GM13976 (cell line): ENCODE measurements around the gene HNRNPA3.

Experiments used
- DNase-seq: peaks from one replicate; pipeline ENCODE4 v3.0.0; 2012; ENCODE audit warnings: low spot score
- CTCF ChIP-seq: IDR thresholded peaks from 2 replicates; pipeline ENCODE4 v1.5.1; 2012; ENCODE audit warnings: borderline replicate concordance, mild to moderate bottlenecking; ENCODE audit not compliant: insufficient read depth; ENCODE audit errors: extremely low read depth, missing control alignments, control extremely low read depth
- in situ Hi-C: fragments of 300-500 bp; cut with MboI; formaldehyde crosslinking; loops from one replicate; pipeline ENCODE4 v1.12.0; 2022; ENCODE audit warnings: low sequenced_read_pairs, mixed read lengths, inconsistent platforms; ENCODE audit not compliant: unreplicated experiment

The HNRNPA3 gene

GRCh38 chr2:177247693-177248262, 35.2 kb downstream of the HNRNPA3 start:
- in situ Hi-C loops: no loop called here

GRCh38 chr2:177249038-177249437, 36.4 kb downstream of the HNRNPA3 start:
- in situ Hi-C loops: no loop called here
- DNase-seq: no peak
- no peak for TF ChIP-seq CTCF

More at GRCh38 chr2:177247693-177248262, 35.2 kb downstream of the HNRNPA3 start:
- DNase-seq: no peak
- no peak for TF ChIP-seq CTCF

DNA sequence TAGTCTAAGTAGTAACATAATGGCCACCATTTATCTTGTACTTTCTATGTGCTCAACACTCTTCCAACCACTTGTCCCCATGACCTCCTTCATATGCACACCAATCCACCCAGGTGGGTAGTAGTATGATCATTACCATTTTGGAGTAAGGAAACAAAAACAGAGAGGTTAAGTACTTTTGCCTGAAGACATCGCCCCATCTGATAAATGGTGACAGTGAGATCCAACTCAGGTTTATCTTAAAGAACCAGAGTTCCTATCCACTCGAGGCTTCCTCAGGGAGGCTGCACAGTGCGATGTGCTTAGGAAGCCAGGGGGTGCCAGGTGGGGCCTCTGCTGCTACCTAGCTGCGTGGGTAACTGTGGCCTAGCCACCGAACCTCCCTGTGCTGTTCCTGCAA, 37.9 kb downstream of the HNRNPA3 start:
- TF ChIP-seq CTCF: no peak
- in situ Hi-C loops: no loop called here

GRCh38 chr2:177251165-177251542, 38.6 kb downstream of the HNRNPA3 start:
- in situ Hi-C loops: no loop called here
- TF ChIP-seq CTCF: no peak
- DNase-seq: no peak

More for the DNA sequence above, 37.9 kb downstream of the HNRNPA3 start:
- DNase-seq: no peak

- DNase-seq: no peak
- no peak for TF ChIP-seq CTCF
- in situ Hi-C loops: no loop called here
Measured at GRCh38 chr2:177252808-177253531, 40.4 kb downstream of the HNRNPA3 start.

GRCh38 chr2:177253704-177254103, 41.1 kb downstream of the HNRNPA3 start:
- no peak for TF ChIP-seq CTCF
- in situ Hi-C loops: no loop called here
- no peak for DNase-seq
